ENCODE data around the gene NPRL2.
A peak's percentile ranks its signal among the peaks of the same experiment; 100 is the strongest.

Gene NPRL2

DNA sequence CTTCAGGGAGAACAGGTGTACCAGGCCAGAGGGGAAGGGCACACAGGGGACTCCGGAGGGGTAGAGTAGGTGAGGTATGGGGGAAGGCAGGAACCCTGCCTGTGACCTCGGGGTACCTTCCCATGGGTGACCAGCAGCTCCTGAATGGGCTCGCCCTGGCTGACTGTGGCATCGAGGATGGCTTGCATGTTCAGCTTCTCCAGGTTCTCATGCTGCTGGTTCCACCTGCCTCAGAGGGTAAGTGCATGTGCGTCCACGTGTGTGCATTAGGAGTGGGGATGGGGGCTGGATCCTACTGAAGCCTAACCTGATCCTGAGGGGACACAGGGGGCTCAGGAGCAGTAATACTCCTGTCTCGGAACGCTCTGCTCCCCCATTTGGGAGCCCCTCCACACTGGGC is 5.6 kb downstream of the NPRL2 start:
- Histone ChIP-seq H2AFZ (ENCODE audit: insufficient read depth, low read length, poor library complexity) (no peak overlapping the region), H3K79me1 (ENCODE audit: low read length) (no peaks in the 10 kb centered on the region), H3K4me2 (ENCODE audit: low read length) (peak overlapping the region; percentile 82), H4K8ac (ENCODE audit: low read depth, low read length) (no peak overlapping the region), H3K36me3 (ENCODE audit: control insufficient read depth in 1 of 2, insufficient read depth in 2 of 2, low read length in 2 of 2) (peaks cover 12 to 13% of the 10 kb centered on the region in 2 experiments), H3K4ac (ENCODE audit: low read depth, low read length) (no peak overlapping the region), H2BK120ac (ENCODE audit: insufficient read depth, low read length, poor library complexity) (no peak overlapping the region), H3K27ac (ENCODE audit: low read depth, low read length) (no peak overlapping the region), H3K4me3 (ENCODE audit: low read depth, low read length) (no peak overlapping the region), H2AK5ac (ENCODE audit: low read length) (no peak overlapping the region), H3K27me3 (ENCODE audit: insufficient read depth, low read length) (peaks cover 21% of the 10 kb centered on the region), H3K4me1 (ENCODE audit: control insufficient read depth in 1 of 2, insufficient read depth in 2 of 2, low read length in 2 of 2) (peaks cover 18 to 22% of the 10 kb centered on the region in 2 experiments), H3K79me2 (ENCODE audit: control insufficient read depth, insufficient read depth, low read length, poor library complexity) (no peaks in the 10 kb centered on the region), H2BK12ac (ENCODE audit: low read length) (no peak overlapping the region), H3K9me3 (ENCODE audit: insufficient read depth, low read depth, low read length) (peaks cover 9% of the 10 kb centered on the region), H2BK5ac (ENCODE audit: low read depth, low read length, poor library complexity) (no peak overlapping the region), H4K12ac (ENCODE audit: low read depth, low read length) (no peak overlapping the region), H3K9ac (ENCODE audit: low read length) (peak overlapping the region; percentile 11), H3K14ac (ENCODE audit: low read length) (no peak overlapping the region), H3K23ac (ENCODE audit: low read length) (no peak overlapping the region), H3K18ac (ENCODE audit: low read length) (no peak overlapping the region), H4K91ac (ENCODE audit: low read depth, low read length) (no peak overlapping the region)
- WGBS (ENCODE audit: extremely low coverage, insufficient coverage, insufficient read length), result no CpG with 5 or more reads among the region's 8 CpGs
- DNase-seq, result no peak

DNA sequence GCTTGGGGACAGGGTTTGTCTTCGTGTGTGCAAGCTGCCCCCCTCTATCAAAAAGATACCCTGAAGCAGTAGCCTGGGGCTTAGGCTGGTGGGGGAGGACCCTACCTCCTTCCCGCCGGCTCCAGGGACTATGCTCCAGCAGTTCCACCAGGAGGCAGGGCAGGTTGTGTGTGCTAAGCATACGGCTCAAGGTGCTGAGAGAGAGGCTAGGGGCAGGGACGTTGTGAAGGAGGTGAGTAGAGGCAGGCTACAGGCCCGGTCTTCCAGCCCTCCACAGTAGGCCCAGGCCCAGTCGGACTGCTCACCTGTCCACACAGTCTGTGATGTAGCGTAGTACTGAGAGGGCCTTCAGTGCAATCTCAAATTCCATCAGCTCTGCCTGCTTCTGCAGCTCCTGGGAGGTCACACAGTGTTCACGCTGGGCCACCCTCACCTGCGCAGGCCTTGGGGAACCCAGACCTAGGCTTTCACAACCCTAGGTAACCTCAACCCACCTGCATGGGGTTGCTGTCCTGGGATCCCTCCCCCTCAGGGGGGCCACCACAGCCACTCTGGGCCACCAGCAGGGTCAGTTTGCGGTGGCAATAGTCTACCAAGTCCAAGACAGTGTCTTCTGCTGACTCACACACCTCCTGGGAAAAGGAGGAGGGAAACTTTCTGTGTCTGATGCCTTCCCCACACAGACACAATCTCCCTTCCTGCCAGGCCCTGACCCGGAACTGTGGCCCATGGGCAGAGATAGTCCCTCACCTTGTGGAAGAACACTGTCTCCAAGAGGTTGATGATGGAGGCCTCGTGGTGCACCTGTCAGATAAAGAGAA is 7.6 kb downstream of the NPRL2 start:
- no peak overlapping the region for H2BK120ac ChIP-seq (ENCODE audit: insufficient read depth, low read length, poor library complexity)
- H3K79me1 ChIP-seq (ENCODE audit: low read length), result no peaks in the 10 kb centered on the region
- no peak overlapping the region for H2AFZ ChIP-seq (ENCODE audit: insufficient read depth, low read length, poor library complexity)
- no CpG with 5 or more reads among the region's 13 CpGs for WGBS (ENCODE audit: extremely low coverage, insufficient coverage, insufficient read length)
- H3K23ac ChIP-seq (ENCODE audit: low read length), result no peak overlapping the region
- H2BK12ac ChIP-seq (ENCODE audit: low read length), result no peak overlapping the region
- no peak overlapping the region for H3K4me3 ChIP-seq (ENCODE audit: low read depth, low read length)
- no peak overlapping the region for H4K91ac ChIP-seq (ENCODE audit: low read depth, low read length)
- H4K12ac ChIP-seq (ENCODE audit: low read depth, low read length), result no peak overlapping the region
- H2BK5ac ChIP-seq (ENCODE audit: low read depth, low read length, poor library complexity), result no peak overlapping the region
- H3K4me1 ChIP-seq (ENCODE audit: control insufficient read depth in 1 of 2, insufficient read depth in 2 of 2, low read length in 2 of 2), result peaks cover 14 to 17% of the 10 kb centered on the region in 2 experiments
- no peak overlapping the region for H3K18ac ChIP-seq (ENCODE audit: low read length)
- peaks cover 3 to 4% of the 10 kb centered on the region in 2 experiments for H3K36me3 ChIP-seq (ENCODE audit: control insufficient read depth in 1 of 2, insufficient read depth in 2 of 2, low read length in 2 of 2)
- peak in 1 of 2 donors; percentile 25 for DNase-seq
- H4K8ac ChIP-seq (ENCODE audit: low read depth, low read length), result no peak overlapping the region
- peaks cover 7% of the 10 kb centered on the region for H3K9me3 ChIP-seq (ENCODE audit: insufficient read depth, low read depth, low read length)
- no peak overlapping the region for H2AK5ac ChIP-seq (ENCODE audit: low read length)
- H3K27me3 ChIP-seq (ENCODE audit: insufficient read depth, low read length), result peaks cover 31% of the 10 kb centered on the region
- H3K4ac ChIP-seq (ENCODE audit: low read depth, low read length), result no peak overlapping the region
- H3K27ac ChIP-seq (ENCODE audit: low read depth, low read length), result no peak overlapping the region
- no peak overlapping the region for H3K14ac ChIP-seq (ENCODE audit: low read length)
- no peak overlapping the region for H3K4me2 ChIP-seq (ENCODE audit: low read length)
- H3K9ac ChIP-seq (ENCODE audit: low read length), result no peak overlapping the region
- H3K79me2 ChIP-seq (ENCODE audit: control insufficient read depth, insufficient read depth, low read length, poor library complexity), result no peaks in the 10 kb centered on the region

DNA sequence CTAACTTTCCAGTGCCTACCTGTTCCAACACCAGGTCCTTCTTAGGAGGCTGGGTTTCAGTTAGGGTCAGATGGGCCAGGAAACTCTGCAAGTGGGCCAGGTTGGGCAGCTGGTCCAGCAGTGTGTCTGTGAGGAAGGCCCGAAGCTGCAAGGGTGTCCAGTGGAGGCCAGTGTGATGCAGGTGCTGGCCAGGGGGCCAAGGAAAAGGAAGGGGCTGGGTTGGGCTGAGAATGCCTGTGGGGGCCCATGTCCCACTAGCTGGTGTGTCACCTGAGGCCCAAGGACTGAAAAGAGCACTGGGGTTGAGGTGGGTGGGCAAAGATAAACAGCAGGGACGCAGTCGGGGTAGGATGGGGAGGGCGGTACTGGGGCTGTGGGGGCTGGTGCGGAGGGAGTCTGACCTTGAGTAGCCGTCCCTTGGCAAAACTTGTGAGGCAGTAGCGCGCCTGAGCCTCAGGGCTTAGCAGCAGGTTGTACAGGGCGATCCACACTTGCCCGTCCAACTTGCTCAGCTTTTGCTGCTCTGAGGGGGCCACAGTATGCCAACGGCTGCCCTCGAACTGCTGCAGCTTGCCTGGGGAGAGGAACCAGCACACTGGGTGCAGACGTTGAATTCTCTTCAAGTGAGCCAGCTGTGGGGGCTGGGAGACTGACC is 8.5 kb downstream of the NPRL2 start:
- H3K4me2 ChIP-seq (ENCODE audit: low read length), result no peak overlapping the region
- peaks cover 19 to 21% of the 10 kb centered on the region in 2 experiments for H3K4me1 ChIP-seq (ENCODE audit: control insufficient read depth in 1 of 2, insufficient read depth in 2 of 2, low read length in 2 of 2)
- H3K9me3 ChIP-seq (ENCODE audit: insufficient read depth, low read depth, low read length), result peaks cover 6% of the 10 kb centered on the region
- H4K91ac ChIP-seq (ENCODE audit: low read depth, low read length), result no peak overlapping the region
- H4K12ac ChIP-seq (ENCODE audit: low read depth, low read length), result no peak overlapping the region
- no peak overlapping the region for H3K9ac ChIP-seq (ENCODE audit: low read length)
- no peaks in the 10 kb centered on the region for H3K36me3 ChIP-seq (ENCODE audit: control insufficient read depth in 1 of 2, insufficient read depth in 2 of 2, low read length in 2 of 2)
- peaks cover 31% of the 10 kb centered on the region for H3K27me3 ChIP-seq (ENCODE audit: insufficient read depth, low read length)
- H3K4ac ChIP-seq (ENCODE audit: low read depth, low read length), result no peak overlapping the region
- H2BK5ac ChIP-seq (ENCODE audit: low read depth, low read length, poor library complexity), result no peak overlapping the region
- no peak overlapping the region for H3K4me3 ChIP-seq (ENCODE audit: low read depth, low read length)
- no CpG with 5 or more reads among the region's 13 CpGs for WGBS (ENCODE audit: extremely low coverage, insufficient coverage, insufficient read length)
- H3K14ac ChIP-seq (ENCODE audit: low read length), result no peak overlapping the region
- H2AFZ ChIP-seq (ENCODE audit: insufficient read depth, low read length, poor library complexity), result no peak overlapping the region
- no peak overlapping the region for H2BK12ac ChIP-seq (ENCODE audit: low read length)
- H3K79me1 ChIP-seq (ENCODE audit: low read length), result peaks cover 5% of the 10 kb centered on the region
- H2BK120ac ChIP-seq (ENCODE audit: insufficient read depth, low read length, poor library complexity), result no peak overlapping the region
- H4K8ac ChIP-seq (ENCODE audit: low read depth, low read length), result no peak overlapping the region
- H3K79me2 ChIP-seq (ENCODE audit: control insufficient read depth, insufficient read depth, low read length, poor library complexity), result peaks cover 4% of the 10 kb centered on the region
- DNase-seq, result no peak
- no peak overlapping the region for H2AK5ac ChIP-seq (ENCODE audit: low read length)
- no peak overlapping the region for H3K18ac ChIP-seq (ENCODE audit: low read length)
- H3K23ac ChIP-seq (ENCODE audit: low read length), result no peak overlapping the region
- H3K27ac ChIP-seq (ENCODE audit: low read depth, low read length), result no peak overlapping the region

DNA sequence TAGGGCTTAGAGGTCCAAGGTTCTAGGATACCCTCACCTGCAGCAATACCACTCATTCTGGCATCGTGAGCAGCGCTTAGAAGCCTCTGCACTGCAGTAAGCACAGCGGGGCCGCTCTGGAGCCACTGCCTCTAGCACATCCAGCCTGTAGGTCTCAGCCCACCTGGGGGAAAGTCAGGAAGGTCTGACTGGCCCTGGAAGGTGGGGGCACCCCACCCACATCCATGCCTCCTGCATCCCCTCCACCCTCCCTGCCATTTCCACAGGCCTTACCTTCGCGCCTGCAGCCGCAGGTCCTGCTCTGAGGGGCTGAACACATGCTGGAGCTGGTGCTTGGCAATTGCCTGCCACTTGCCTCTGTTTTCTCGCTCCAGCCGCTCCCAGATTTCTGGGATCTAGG is 9.0 kb downstream of the NPRL2 start:
- no peak for DNase-seq
- Histone ChIP-seq H3K23ac (ENCODE audit: low read length) (no peak overlapping the region), H3K4me3 (ENCODE audit: low read depth, low read length) (no peak overlapping the region), H2BK120ac (ENCODE audit: insufficient read depth, low read length, poor library complexity) (no peak overlapping the region), H2AK5ac (ENCODE audit: low read length) (no peak overlapping the region), H3K79me1 (ENCODE audit: low read length) (peaks cover 11% of the 10 kb centered on the region), H3K4me2 (ENCODE audit: low read length) (no peak overlapping the region), H3K27ac (ENCODE audit: low read depth, low read length) (no peak overlapping the region), H4K8ac (ENCODE audit: low read depth, low read length) (no peak overlapping the region), H3K27me3 (ENCODE audit: insufficient read depth, low read length) (peaks cover 31% of the 10 kb centered on the region), H4K12ac (ENCODE audit: low read depth, low read length) (no peak overlapping the region), H3K4ac (ENCODE audit: low read depth, low read length) (no peak overlapping the region), H3K4me1 (ENCODE audit: control insufficient read depth in 1 of 2, insufficient read depth in 2 of 2, low read length in 2 of 2) (peaks cover 19 to 21% of the 10 kb centered on the region in 2 experiments), H2BK5ac (ENCODE audit: low read depth, low read length, poor library complexity) (no peak overlapping the region), H2AFZ (ENCODE audit: insufficient read depth, low read length, poor library complexity) (no peak overlapping the region), H4K91ac (ENCODE audit: low read depth, low read length) (no peak overlapping the region), H3K79me2 (ENCODE audit: control insufficient read depth, insufficient read depth, low read length, poor library complexity) (peaks cover 9% of the 10 kb centered on the region), H3K14ac (ENCODE audit: low read length) (no peak overlapping the region), H3K9me3 (ENCODE audit: insufficient read depth, low read depth, low read length) (peaks cover 6% of the 10 kb centered on the region), H3K36me3 (ENCODE audit: control insufficient read depth in 1 of 2, insufficient read depth in 2 of 2, low read length in 2 of 2) (no peaks in the 10 kb centered on the region), H3K9ac (ENCODE audit: low read length) (no peak overlapping the region), H3K18ac (ENCODE audit: low read length) (no peak overlapping the region), H2BK12ac (ENCODE audit: low read length) (no peak overlapping the region)
- no CpG with 5 or more reads among the region's 9 CpGs for WGBS (ENCODE audit: extremely low coverage, insufficient coverage, insufficient read length)
